Astrocyte of the cerebellum (primary cell): ENCODE measurements around the gene ARHGEF28.

ENCODE experiments used
- DNase-seq: peaks from one replicate; pipeline ENCODE4 v3.0.0-alpha.2; 2011; ENCODE audit warnings: low read depth
- H3K4me3 ChIP-seq: 2 replicates; pipeline ENCODE4 v1.5.1; 2011; ENCODE audit warnings: mild to moderate bottlenecking, low read depth, low read length, moderate library complexity
- in situ Hi-C: cut with HindIII; loops from 2 replicates; pipeline ENCODE4 v1.10.0; 2017; ENCODE audit warnings: low sequenced_read_pairs
- TF ChIP-seq, protein P1 (sequence below): IDR thresholded peaks from 2 replicates; pipeline ENCODE4 v1.5.1; 2012; ENCODE audit warnings: low read length, low read depth, moderate library complexity, mild to moderate bottlenecking; ENCODE audit errors: missing control alignments

ARHGEF28 gene

DNA sequence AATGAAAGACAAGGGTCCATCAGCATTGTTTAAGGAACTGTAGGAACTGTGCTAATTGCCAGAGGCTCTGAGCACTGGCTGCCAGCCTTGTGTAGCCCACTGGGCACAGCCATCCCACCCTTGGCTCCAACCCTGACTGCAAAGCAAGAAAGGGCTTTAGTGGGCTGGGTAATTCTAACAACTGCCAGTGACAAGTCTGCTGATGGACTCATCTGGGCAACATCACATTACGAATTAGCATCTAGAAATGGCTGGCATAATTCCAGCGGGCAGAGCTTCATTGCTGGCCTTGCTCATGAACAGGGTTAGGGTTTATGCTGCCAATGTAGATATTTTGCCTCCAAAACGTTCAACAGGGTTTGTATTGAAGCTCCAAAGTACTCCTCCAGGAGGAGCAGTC lies 326.9 kb downstream of the ARHGEF28 start:
- no peak for DNase-seq
- TF ChIP-seq, protein P1, sequence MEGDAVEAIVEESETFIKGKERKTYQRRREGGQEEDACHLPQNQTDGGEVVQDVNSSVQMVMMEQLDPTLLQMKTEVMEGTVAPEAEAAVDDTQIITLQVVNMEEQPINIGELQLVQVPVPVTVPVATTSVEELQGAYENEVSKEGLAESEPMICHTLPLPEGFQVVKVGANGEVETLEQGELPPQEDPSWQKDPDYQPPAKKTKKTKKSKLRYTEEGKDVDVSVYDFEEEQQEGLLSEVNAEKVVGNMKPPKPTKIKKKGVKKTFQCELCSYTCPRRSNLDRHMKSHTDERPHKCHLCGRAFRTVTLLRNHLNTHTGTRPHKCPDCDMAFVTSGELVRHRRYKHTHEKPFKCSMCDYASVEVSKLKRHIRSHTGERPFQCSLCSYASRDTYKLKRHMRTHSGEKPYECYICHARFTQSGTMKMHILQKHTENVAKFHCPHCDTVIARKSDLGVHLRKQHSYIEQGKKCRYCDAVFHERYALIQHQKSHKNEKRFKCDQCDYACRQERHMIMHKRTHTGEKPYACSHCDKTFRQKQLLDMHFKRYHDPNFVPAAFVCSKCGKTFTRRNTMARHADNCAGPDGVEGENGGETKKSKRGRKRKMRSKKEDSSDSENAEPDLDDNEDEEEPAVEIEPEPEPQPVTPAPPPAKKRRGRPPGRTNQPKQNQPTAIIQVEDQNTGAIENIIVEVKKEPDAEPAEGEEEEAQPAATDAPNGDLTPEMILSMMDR, result no peak
- in situ Hi-C loops, result no loop called here
- H3K4me3 ChIP-seq, result no peak overlapping the region

DNA sequence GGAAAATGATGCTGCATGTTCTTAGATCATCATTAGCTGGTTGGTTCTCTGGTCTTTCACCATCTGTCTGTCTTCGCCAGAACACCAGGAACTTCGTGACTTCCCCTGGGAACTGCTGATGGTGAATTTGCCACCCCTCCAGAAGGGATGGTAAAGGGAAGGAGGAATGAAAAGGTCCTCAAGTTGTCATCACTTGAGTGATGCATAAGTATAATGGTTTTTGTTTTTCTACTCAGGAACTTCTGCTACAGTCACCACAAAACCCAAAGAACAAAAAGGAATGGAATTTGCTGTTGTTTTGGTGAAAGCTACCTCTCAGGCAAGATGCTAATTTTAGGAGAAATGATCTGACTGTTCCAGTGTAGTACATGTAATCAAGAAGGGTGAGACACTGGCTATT lies 328.4 kb downstream of the ARHGEF28 start:
- in situ Hi-C loops, result no loop called here
- no peak for DNase-seq
- H3K4me3 ChIP-seq, result no peak overlapping the region
- TF ChIP-seq, protein P1, result no peak

DNA sequence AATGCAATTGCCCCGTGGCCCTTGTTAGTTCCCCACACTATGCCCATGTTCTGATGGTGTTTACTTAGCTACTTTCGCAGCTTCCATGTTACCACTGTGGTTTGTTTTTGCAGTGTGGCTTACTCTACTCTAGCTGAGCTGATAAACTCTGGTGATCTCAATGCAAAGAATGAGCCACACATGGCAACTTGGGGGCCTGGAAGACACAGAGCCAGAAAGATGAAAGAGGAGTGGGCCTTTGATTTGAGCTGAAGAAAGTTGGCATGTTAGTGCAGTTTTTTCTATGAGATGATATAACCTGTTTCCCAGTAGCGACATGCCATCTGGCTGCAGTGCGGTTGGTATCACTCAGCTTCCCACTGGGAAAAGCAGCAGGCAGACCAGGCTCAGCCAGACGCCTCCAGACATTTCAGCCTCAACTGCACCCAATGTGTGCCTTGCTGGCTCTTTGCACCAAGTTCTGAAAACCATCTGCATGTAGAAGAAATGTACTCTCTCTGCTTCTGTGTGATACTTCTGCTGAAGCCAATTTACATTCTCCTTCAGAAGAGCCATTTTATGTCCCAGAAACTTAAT lies 329.4 kb downstream of the ARHGEF28 start:
- DNase-seq, result no peak
- in situ Hi-C loops, result no loop called here
- TF ChIP-seq, protein P1, result no peak
- no peak overlapping the region for H3K4me3 ChIP-seq

DNA sequence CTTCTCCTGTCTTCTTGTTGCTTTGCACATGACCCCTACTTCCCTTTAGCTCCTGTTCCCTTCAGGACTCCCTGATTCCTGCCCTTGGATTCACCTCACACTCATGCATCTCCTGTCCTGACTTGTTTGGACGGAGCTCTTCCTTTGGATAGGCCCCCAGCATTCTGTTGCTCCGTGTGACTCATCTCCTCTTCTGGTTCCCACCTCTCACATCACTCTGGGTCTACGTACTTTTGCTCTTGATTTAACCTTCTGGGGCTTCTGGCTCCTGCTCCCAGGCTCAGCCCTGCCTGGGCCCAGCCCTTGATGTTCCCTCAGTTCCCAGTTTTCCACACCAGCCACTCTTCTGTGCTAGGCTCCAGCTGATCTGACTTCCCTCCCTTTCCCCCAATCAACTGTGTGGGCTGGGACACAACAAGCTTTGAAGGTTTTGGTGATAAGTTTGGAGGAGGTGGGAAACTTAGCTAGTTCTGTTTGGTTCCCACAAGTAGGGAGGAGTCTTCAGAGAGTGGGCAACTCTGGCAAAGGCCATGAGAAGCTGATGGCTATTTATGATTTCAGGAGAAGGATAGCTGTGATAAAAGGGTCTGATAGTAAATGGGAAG lies 331.5 kb downstream of the ARHGEF28 start:
- TF ChIP-seq, protein P1, result no peak
- no peak overlapping the region for H3K4me3 ChIP-seq
- no peak for DNase-seq
- in situ Hi-C loops, result no loop called here

DNA sequence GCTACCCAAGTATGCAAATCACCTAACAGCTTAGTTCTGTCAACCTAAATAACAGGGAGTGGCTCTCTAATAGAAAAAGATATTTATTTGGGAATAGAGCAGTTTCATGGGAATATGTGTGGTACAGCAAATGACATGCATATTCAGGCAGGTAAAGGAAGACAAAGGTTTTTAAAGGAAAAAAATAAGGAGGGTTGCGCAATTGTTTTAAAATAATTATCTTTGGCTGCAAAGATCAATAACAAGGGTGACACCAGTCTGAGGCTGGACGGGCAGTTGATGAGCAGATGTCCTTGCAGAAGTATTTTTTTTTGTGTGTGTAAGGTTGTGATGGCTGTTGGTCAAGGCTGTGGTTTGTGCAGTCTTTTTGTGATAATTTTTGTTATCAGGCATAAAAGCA lies 332.0 kb downstream of the ARHGEF28 start:
- in situ Hi-C loops, result no loop called here
- DNase-seq, result no peak
- H3K4me3 ChIP-seq, result no peak overlapping the region
- TF ChIP-seq, protein P1, result no peak

DNA sequence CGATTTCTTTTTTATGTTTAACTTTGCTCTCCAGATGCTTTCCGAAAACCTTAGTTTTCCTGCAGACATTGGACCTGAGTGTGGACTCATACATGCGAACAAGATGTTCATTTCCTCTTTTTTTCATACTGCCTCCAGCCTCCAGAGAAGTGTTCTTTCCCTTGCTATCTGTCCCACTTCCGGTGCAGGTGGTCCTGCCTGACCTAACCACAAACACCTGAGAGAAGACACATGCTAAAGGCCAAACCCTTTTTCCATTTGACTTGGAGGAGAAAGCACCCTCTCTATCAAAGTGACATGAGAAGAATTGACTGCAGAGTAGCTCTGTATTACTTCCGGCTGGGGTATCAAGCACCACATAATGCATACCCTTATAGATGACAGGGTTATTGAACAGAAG lies 334.0 kb downstream of the ARHGEF28 start:
- TF ChIP-seq, protein P1, result no peak
- in situ Hi-C loops, result no loop called here
- H3K4me3 ChIP-seq, result no peak overlapping the region
- DNase-seq, result no peak

DNA sequence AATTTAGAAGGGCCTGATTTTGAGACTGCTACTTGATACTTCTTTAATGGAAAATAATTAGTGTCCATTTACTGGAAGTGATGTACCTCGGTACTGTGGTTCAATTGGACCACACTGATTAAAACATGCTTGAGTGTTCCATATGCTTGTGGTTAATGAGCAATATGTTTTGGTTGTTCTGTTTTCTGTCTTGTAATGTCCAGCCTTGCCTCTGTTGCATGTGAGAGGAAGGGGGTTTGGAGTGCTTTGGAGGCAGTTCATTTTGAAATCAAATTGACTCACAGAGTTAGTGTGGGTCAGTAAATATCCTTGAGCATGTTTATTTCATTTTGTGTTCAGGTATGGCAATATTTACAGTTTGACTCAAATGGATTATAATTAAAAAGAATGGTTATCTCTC lies 334.4 kb downstream of the ARHGEF28 start:
- TF ChIP-seq, protein P1, result no peak
- in situ Hi-C loops, result no loop called here
- H3K4me3 ChIP-seq, result no peak overlapping the region
- no peak for DNase-seq
